Upper lobe of left lung (tissue), 6 donors: ENCODE measurements around the gene NBAS. TPM values are rescaled to one million over a fixed set of nuclear protein-coding genes. Genes with fewer than 3 reads are reported as not detected.
A peak's percentile ranks its signal among the peaks of the same experiment; 100 is the strongest.
"Not testable (repeated sequence)": the region's sequence is repeated elsewhere in the genome, so short reads cannot be mapped to it uniquely, and the experiment has no call there.

ENCODE experiments used
- ATAC-seq, 2 donors: fragments of 200-7000 bp; cut with Tn5 transposase; one replicate each; pipeline ENCODE4 v1.9.1; 2022; ENCODE audit warnings: mild to moderate bottlenecking in 2 of 2, moderate library complexity in 2 of 2; ENCODE audit not compliant: low FRiP score in 2 of 2
- DNase-seq, 2 donors: peaks; one replicate each; pipeline ENCODE4 v3.0.0-alpha.2; 2019 to 2020
- H3K27ac ChIP-seq, 4 donors: fragments of 200-600 bp; sonication (generic); one replicate each; pipeline ENCODE4 v1.5.1; 2016 to 2019
- H3K27me3 ChIP-seq, 4 donors: fragments of 200-600 bp; sonication (generic); one replicate each; pipeline ENCODE4 v1.5.1; 2017 to 2019
- H3K36me3 ChIP-seq, 4 donors: fragments of 200-600 bp; sonication (generic); one replicate each; pipeline ENCODE4 v1.5.1; 2016 to 2019
- H3K4me1 ChIP-seq, 4 donors: fragments of 200-600 bp; sonication (generic); one replicate each; pipeline ENCODE4 v1.5.1; 2018 to 2019
- H3K4me3 ChIP-seq, 4 donors: fragments of 200-600 bp; sonication (generic); one replicate each; pipeline ENCODE4 v1.5.1; 2017 to 2019; ENCODE audit warnings: mild to moderate bottlenecking in 2 of 4, moderate library complexity in 1 of 4
- H3K9me3 ChIP-seq, 4 donors: fragments of 200-600 bp; sonication (generic); one replicate each; pipeline ENCODE4 v1.5.1; 2018 to 2019
- CTCF ChIP-seq, 6 experiments: fragments of 450-650 bp in 4 of 6; fragments of 200-600 bp in 2 of 6; sonication (generic) in 2 of 6; IDR thresholded peaks; one replicate each; pipeline ENCODE4 v1.5.1; 2016 to 2019; ENCODE audit warnings: antibody characterized with exemption in 6 of 6
- EP300 ChIP-seq, 4 donors: sonication (generic); formaldehyde crosslinking; IDR thresholded peaks; one replicate each; pipeline ENCODE4 v1.5.1; 2017; ENCODE audit warnings: antibody characterized with exemption in 4 of 4, control low read depth in 2 of 4
- POLR2A ChIP-seq, 4 donors: fragments of 450-650 bp; IDR thresholded peaks; one replicate each; pipeline ENCODE4 v1.5.1; 2016 to 2017; ENCODE audit warnings: antibody characterized with exemption in 4 of 4, mild to moderate bottlenecking in 2 of 4
- POLR2AphosphoS5 ChIP-seq, 2 donors: sonication (generic); formaldehyde crosslinking; IDR thresholded peaks; one replicate each; pipeline ENCODE4 v1.5.1; 2017; ENCODE audit warnings: antibody characterized with exemption in 2 of 2
- WGBS, 2 donors: methylation state at CpG; one replicate each; pipeline ENCODE4 v1.1.5; 2017 to 2018; 5-methylcytosine and 5-hydroxymethylcytosine counted together
- total RNA-seq, 6 donors: library from RNA; depleted of rRNA in 4 of 6; stranded (reverse); fragments of >200 nt in 4 of 6; gene quantifications; one replicate each; pipeline versions ENCODE4 v1.1.0 to v1.2.1, GENCODE V29; 2016 to 2021
- donor health status: DM: no; HTN: no; CAD: no; lungs with moderate emphysema.
- donor health status: DM: no; HTN: yes; CAD: no; lungs with severe emphysema.

NBAS gene
- total RNA-seq, 6 donors from 2014 or later: 33.2 to 75.5 (median 43.1) TPM

GRCh38 chr2:15220603-15221002 is 340.5 kb downstream of the NBAS start:
- H3K4me1 ChIP-seq: no peaks in the 10 kb centered on the region
- ATAC-seq (no peak), DNase-seq (no peak)
- no peak overlapping the region for H3K4me3 ChIP-seq
- TF ChIP-seq EP300 (IDR thresholded peaks at IDR 0.05) (no peak), POLR2AphosphoS5 (IDR thresholded peaks at IDR 0.05) (no peak), CTCF (IDR thresholded peaks at IDR 0.05) (no peak), POLR2A (IDR thresholded peaks at IDR 0.05) (no peak)
- no peak overlapping the region for H3K27ac ChIP-seq
- H3K27me3 ChIP-seq: no peaks in the 10 kb centered on the region
- peaks cover 0 to 19% (median 8%) of the 10 kb centered on the region in 4 donors for H3K36me3 ChIP-seq
- H3K9me3 ChIP-seq: no peaks in the 10 kb centered on the region

- ATAC-seq: no peak
Measured at GRCh38 chr2:15218423-15219086, 342.6 kb downstream of the NBAS start.

DNA sequence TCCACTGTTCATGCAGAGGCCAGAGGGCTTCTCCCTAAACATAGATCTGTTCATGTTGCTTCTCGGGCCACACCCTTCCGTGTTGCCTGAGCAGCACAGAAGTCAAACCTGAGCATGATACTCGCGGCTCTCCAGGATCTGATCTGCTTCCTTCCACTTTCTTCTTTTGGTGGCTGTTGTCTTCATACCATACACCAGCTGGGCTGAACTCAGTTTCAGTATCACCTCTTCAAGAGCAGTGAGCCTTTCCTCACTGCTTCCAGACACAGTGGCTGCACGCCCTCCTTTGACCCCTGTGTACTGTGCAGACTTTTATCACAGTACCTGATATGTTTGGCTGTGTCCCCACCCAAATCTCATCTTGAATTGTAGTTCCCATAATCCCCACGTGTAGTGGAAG is 348.9 kb downstream of the NBAS start:
- no peaks in the 10 kb centered on the region for H3K4me1 ChIP-seq
- no peak for ATAC-seq
- no peaks in the 10 kb centered on the region for H3K9me3 ChIP-seq
- DNase-seq: no peak
- H3K27me3 ChIP-seq: no peaks in the 10 kb centered on the region
- H3K4me3 ChIP-seq: no peak overlapping the region
- 89 to 90% methylated on average over 6 of the region's 6 CpGs for WGBS, 2 donors
- no peak for TF ChIP-seq POLR2A (IDR thresholded peaks at IDR 0.05)
- no peak for TF ChIP-seq POLR2AphosphoS5 (IDR thresholded peaks at IDR 0.05)
- no peak for TF ChIP-seq CTCF (IDR thresholded peaks at IDR 0.05)
- TF ChIP-seq EP300 (IDR thresholded peaks at IDR 0.05): no peak
- peaks cover 0 to 26% (median 4%) of the 10 kb centered on the region in 4 donors for H3K36me3 ChIP-seq
- no peak overlapping the region for H3K27ac ChIP-seq

More at GRCh38 chr2:15218423-15219086, 342.6 kb downstream of the NBAS start:
- H3K4me3 ChIP-seq: no peak overlapping the region
- TF ChIP-seq CTCF (IDR thresholded peaks at IDR 0.05) (no peak), POLR2AphosphoS5 (IDR thresholded peaks at IDR 0.05) (no peak), EP300 (IDR thresholded peaks at IDR 0.05) (no peak), POLR2A (IDR thresholded peaks at IDR 0.05) (no peak)
- peak in 1 of 2 donors; percentile 70 for DNase-seq
- H3K27ac ChIP-seq: no peak overlapping the region
- no peaks in the 10 kb centered on the region for H3K27me3 ChIP-seq
- no peaks in the 10 kb centered on the region for H3K4me1 ChIP-seq
- peaks cover 0 to 22% (median 6%) of the 10 kb centered on the region in 4 donors for H3K36me3 ChIP-seq
- no peaks in the 10 kb centered on the region for H3K9me3 ChIP-seq
- WGBS, 2 donors: 96% methylated on average over 13 to 17 of the region's 17 CpGs

GRCh38 chr2:15210542-15210941 is 350.6 kb downstream of the NBAS start:
- not testable (repeated sequence) for DNase-seq, ATAC-seq
- WGBS, 2 donors: 95 to 100% methylated on average over 1 of the region's 1 CpG

DNA sequence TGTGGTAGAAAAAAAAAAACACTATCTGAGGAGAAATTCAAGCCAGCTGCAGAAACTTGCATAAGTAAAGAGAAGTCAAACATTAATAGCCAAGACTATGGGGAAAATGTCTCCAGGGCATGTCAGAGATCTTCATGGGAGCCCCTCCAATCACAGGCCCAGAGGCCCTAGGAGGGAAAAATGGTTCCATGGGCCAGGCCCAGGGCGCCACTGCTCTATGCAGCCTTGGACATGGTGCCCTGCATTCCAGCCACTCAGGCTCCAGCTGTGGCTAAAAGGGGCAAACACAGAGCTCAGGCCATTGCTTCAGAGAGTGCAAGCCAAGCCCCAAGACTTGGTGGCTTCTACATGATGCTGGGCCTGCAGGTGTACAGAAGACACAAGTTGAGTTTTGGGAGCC is 354.7 kb downstream of the NBAS start:
- ATAC-seq: no peak
- WGBS, 2 donors: 94 to 100% methylated on average over 1 of the region's 1 CpG
- no peaks in the 10 kb centered on the region for H3K9me3 ChIP-seq

More at GRCh38 chr2:15210542-15210941, 350.6 kb downstream of the NBAS start:
- H3K4me1 ChIP-seq, H3K4me3 ChIP-seq, H3K27ac ChIP-seq, H3K27me3 ChIP-seq, H3K9me3 ChIP-seq: not testable (repeated sequence)
- H3K36me3 ChIP-seq: peaks cover 0 to 22% (median 6%) of the 10 kb centered on the region in 4 donors

More for the DNA sequence above, 354.7 kb downstream of the NBAS start:
- TF ChIP-seq POLR2A (IDR thresholded peaks at IDR 0.05): no peak
- no peak for TF ChIP-seq CTCF (IDR thresholded peaks at IDR 0.05)
- no peak for TF ChIP-seq POLR2AphosphoS5 (IDR thresholded peaks at IDR 0.05)
- no peak for TF ChIP-seq EP300 (IDR thresholded peaks at IDR 0.05)
- Histone ChIP-seq H3K4me3 (no peak overlapping the region), H3K27me3 (no peaks in the 10 kb centered on the region), H3K27ac (no peak overlapping the region), H3K4me1 (no peaks in the 10 kb centered on the region), H3K36me3 (peaks cover 0 to 5% (median 0%) of the 10 kb centered on the region in 4 donors)
- DNase-seq: peak in 1 of 2 donors; percentile 18
